ENCODE data around the gene USP33. TPM values are rescaled to one million over a fixed set of nuclear protein-coding genes. Genes with fewer than 3 reads are reported as not detected.

The USP33 gene
- total and polyA plus RNA-seq, 9 of the 15 experiments (the other 6 are each of a cell fraction or from before 2014, with no cell fraction given) = 22.4 to 83.5 (median 44.7) TPM

GRCh38 chr1:77759071-77760028 lies at the start of gene USP33 (continued):
- TF ChIP-seq HDGF (IDR thresholded peaks at IDR 0.05) (no peak), SAP30 (IDR thresholded peaks at IDR 0.05; ENCODE audit: borderline replicate concordance, insufficient read depth, low read depth, low read length, poor library complexity, severe bottlenecking) (peak; percentile 81), FOXP1 (CRISPR knock-in tag; IDR thresholded peaks at IDR 0.05) (no peak; the same call in 1 of the 2 replicates), ELF4 (CRISPR knock-in tag; IDR thresholded peaks at IDR 0.05) (no peak), ZBTB17 (CRISPR knock-in tag; IDR thresholded peaks at IDR 0.05) (no peak), KDM4B (IDR thresholded peaks at IDR 0.05; ENCODE audit: borderline replicate concordance in 2 of 2, low read depth in 1 of 2) (no peak), NR1H2 (CRISPR knock-in tag; IDR thresholded peaks at IDR 0.05) (no peak), MCM3 (IDR thresholded peaks at IDR 0.05) (no peak), ZNF184 (CRISPR knock-in tag; IDR thresholded peaks at IDR 0.05) (no peak), IRF2 (CRISPR knock-in tag; IDR thresholded peaks at IDR 0.05) (no peak), TBP (optimal IDR thresholded peaks at IDR 0.05; ENCODE audit: low read depth, low read length) (peak; percentile 71), CBX5 (IDR thresholded peaks at IDR 0.05; ENCODE audit: borderline replicate concordance, low read depth) (no peak), PHTF2 (CRISPR knock-in tag; IDR thresholded peaks at IDR 0.05) (no peak), SMAD4 (CRISPR knock-in tag; conservative IDR thresholded peaks at IDR 0.05) (peak; percentile 82), ZKSCAN3 (CRISPR knock-in tag; IDR thresholded peaks at IDR 0.05) (no peak), ZSCAN29 (IDR thresholded peaks at IDR 0.05) (no peak), SMARCA4 (IDR thresholded peaks at IDR 0.05) (0 out of 2 replicates have a peak, but pooled peaks have one; percentile 34), RFX5 (IDR thresholded peaks at IDR 0.05; ENCODE audit: low read depth, low read length) (no peak), TRIM24 (IDR thresholded peaks at IDR 0.05) (peak in 1 of 2 experiments; percentile 41; a peak in 1 of 4 replicates), NFIC (IDR thresholded peaks at IDR 0.05) (peak; percentile 44; the same call in 1 of the 2 replicates), ZNF165 (CRISPR knock-in tag; IDR thresholded peaks at IDR 0.05; ENCODE audit: borderline replicate concordance) (no peak), BRF1 (IDR thresholded peaks at IDR 0.05; ENCODE audit: borderline replicate concordance, extremely low read depth, insufficient read length) (no peak), GTF2F1 (IDR thresholded peaks at IDR 0.05; ENCODE audit: low read depth, low read length) (no peak), PRPF4 (IDR thresholded peaks at IDR 0.05; ENCODE audit: insufficient read depth, low read depth, low read length, poor library complexity, severe bottlenecking) (peak; percentile 24), BCL6 (CRISPR knock-in tag; IDR thresholded peaks at IDR 0.05) (no peak), RBM15 (IDR thresholded peaks at IDR 0.05; ENCODE audit: insufficient read depth, low read length) (no peak), ZNF507 (tag; conservative IDR thresholded peaks at IDR 0.05) (no peak), ZFPM2 (CRISPR knock-in tag; IDR thresholded peaks at IDR 0.05) (no peak)
- TF ChIP-seq, protein P1, sequence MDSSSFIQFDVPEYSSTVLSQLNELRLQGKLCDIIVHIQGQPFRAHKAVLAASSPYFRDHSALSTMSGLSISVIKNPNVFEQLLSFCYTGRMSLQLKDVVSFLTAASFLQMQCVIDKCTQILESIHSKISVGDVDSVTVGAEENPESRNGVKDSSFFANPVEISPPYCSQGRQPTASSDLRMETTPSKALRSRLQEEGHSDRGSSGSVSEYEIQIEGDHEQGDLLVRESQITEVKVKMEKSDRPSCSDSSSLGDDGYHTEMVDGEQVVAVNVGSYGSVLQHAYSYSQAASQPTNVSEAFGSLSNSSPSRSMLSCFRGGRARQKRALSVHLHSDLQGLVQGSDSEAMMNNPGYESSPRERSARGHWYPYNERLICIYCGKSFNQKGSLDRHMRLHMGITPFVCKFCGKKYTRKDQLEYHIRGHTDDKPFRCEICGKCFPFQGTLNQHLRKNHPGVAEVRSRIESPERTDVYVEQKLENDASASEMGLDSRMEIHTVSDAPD (CRISPR knock-in tag; IDR thresholded peaks at IDR 0.05) = no peak
- TF ChIP-seq, protein P2, sequence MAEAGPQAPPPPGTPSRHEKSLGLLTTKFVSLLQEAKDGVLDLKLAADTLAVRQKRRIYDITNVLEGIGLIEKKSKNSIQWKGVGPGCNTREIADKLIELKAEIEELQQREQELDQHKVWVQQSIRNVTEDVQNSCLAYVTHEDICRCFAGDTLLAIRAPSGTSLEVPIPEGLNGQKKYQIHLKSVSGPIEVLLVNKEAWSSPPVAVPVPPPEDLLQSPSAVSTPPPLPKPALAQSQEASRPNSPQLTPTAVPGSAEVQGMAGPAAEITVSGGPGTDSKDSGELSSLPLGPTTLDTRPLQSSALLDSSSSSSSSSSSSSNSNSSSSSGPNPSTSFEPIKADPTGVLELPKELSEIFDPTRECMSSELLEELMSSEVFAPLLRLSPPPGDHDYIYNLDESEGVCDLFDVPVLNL (CRISPR knock-in tag; IDR thresholded peaks at IDR 0.05; ENCODE audit: low read depth) = peak; percentile 64; the same call in 1 of the 2 replicates
